Measurements from ENCODE around the gene ST6GALNAC2. TPM values are rescaled to one million over a fixed set of nuclear protein-coding genes. Genes with fewer than 3 reads are reported as not detected.

ST6GALNAC2 gene
- total RNA-seq, 1 donor from 2014 or later: 0.62 TPM

DNA sequence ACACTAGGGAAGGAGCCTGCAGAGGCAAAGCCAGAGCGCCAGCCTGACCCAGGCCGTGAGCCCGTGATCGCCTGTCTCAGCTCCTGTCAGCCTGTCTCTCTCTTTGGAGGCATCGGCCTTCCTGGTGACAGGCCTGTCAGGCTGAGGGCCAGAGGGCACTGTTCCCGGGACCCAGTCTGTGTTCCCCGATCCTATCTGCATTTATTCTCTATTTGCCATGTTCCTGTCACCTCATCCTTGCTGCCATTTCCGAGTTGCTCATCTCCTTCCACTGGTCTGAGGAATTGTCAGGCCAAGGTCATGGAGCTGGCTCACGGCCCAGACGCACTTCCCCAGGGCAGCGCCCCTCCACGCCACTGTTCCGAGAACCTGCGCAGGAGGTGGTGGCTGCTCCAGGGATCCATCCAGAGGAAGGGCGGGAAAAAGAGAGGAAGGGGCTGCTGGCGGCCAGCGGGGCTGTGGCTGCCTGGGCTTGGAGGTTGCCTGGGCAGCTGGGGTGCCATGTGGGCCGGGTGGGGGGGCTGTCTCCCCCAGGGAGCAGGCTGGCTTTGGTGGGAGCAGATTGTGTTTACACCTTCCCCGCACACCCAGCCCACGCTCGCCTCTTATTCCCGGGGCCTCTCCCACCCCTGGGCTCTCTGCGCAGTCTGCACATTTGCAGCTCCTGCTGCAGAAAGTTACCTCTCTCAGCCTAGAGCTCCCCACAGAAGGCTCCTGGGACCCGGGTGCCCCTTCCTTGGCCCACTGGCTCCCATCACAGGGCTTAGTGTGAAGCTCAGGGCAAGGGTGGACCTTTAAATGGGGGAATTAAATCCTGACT lies 40.9 kb downstream of the ST6GALNAC2 start:
- H3K27ac Mint-ChIP-seq: no peak overlapping the region
- no peaks in the 10 kb centered on the region for H3K9me3 Mint-ChIP-seq (ENCODE audit: low read depth)
- no peak for DNase-seq (ENCODE audit: low spot score, unreplicated experiment)
- H3K27me3 Mint-ChIP-seq: peaks cover 40% of the 10 kb centered on the region
- TF ChIP-seq CTCF (IDR thresholded peaks at IDR 0.05; ENCODE audit: unreplicated experiment): no peak
- peaks cover 16% of the 10 kb centered on the region for H3K4me1 Mint-ChIP-seq (ENCODE audit: low read depth)
- H3K4me3 Mint-ChIP-seq (ENCODE audit: low read depth): no peak overlapping the region
- H3K36me3 Mint-ChIP-seq (ENCODE audit: insufficient read depth): no peaks in the 10 kb centered on the region

GRCh38 chr17:76543826-76544545 lies 41.7 kb downstream of the ST6GALNAC2 start:
- no peaks in the 10 kb centered on the region for H3K9me3 Mint-ChIP-seq (ENCODE audit: low read depth)
- H3K36me3 Mint-ChIP-seq (ENCODE audit: insufficient read depth): no peaks in the 10 kb centered on the region
- H3K4me1 Mint-ChIP-seq (ENCODE audit: low read depth): peaks cover 18% of the 10 kb centered on the region
- no peak for DNase-seq (ENCODE audit: low spot score, unreplicated experiment)
- peaks cover 47% of the 10 kb centered on the region for H3K27me3 Mint-ChIP-seq
- no peak overlapping the region for H3K27ac Mint-ChIP-seq
- H3K4me3 Mint-ChIP-seq (ENCODE audit: low read depth): no peak overlapping the region
- no peak for TF ChIP-seq CTCF (IDR thresholded peaks at IDR 0.05; ENCODE audit: unreplicated experiment)

DNA sequence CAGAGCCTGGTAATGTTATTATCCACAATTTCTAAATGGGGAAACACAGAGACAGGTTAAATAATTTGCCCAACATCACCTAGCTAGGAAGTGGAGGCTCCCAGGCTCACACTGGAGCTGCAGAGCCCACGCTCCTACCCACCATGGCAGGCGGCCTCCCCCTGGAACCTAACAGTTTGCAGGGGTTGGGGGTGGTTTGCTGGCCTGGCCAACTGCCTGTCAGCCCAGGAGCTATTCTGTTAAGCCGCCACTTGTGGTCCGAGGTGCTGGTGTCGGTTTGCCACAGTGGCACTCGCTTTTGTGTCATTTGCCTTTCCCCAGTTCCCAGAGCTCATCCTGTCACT lies 42.2 kb downstream of the ST6GALNAC2 start:
- Mint-ChIP-seq H3K36me3 (ENCODE audit: insufficient read depth) (no peaks in the 10 kb centered on the region), H3K4me3 (ENCODE audit: low read depth) (no peak overlapping the region), H3K27ac (no peak overlapping the region), H3K9me3 (ENCODE audit: low read depth) (no peaks in the 10 kb centered on the region), H3K27me3 (peaks cover 53% of the 10 kb centered on the region), H3K4me1 (ENCODE audit: low read depth) (peaks cover 18% of the 10 kb centered on the region)
- no peak for TF ChIP-seq CTCF (IDR thresholded peaks at IDR 0.05; ENCODE audit: unreplicated experiment)
- no peak for DNase-seq (ENCODE audit: low spot score, unreplicated experiment)

- Mint-ChIP-seq H3K9me3 (ENCODE audit: low read depth) (no peaks in the 10 kb centered on the region), H3K4me1 (ENCODE audit: low read depth) (peaks cover 18% of the 10 kb centered on the region), H3K4me3 (ENCODE audit: low read depth) (no peak overlapping the region), H3K27me3 (peaks cover 55% of the 10 kb centered on the region), H3K36me3 (ENCODE audit: insufficient read depth) (no peaks in the 10 kb centered on the region), H3K27ac (no peak overlapping the region)
- no peak for TF ChIP-seq CTCF (IDR thresholded peaks at IDR 0.05; ENCODE audit: unreplicated experiment)
- DNase-seq (ENCODE audit: low spot score, unreplicated experiment): no peak
Observed at GRCh38 chr17:76542984-76543383, 42.7 kb downstream of the ST6GALNAC2 start.

DNA sequence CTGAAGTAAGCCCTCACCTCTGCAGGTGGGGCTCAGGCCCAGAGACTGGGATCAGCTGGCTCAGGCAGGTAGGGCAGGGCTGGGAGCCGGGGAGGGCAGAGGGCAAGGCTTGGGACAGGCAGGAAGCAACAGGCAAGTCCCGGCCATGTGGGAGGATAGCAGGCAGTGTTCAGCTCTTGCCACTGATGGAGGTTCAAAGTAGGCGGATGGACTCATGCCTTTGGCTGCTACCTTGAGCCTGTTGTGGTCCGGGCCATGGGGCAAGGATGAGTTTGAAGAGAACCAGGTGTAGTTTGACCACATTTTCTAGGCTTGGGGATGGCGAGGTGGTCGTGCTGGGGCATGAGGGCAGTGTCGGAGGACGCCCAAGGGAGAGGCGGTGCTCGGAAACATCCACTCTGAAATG lies 43.1 kb downstream of the ST6GALNAC2 start:
- TF ChIP-seq CTCF (IDR thresholded peaks at IDR 0.05; ENCODE audit: unreplicated experiment): no peak
- no peaks in the 10 kb centered on the region for H3K9me3 Mint-ChIP-seq (ENCODE audit: low read depth)
- H3K36me3 Mint-ChIP-seq (ENCODE audit: insufficient read depth): no peaks in the 10 kb centered on the region
- H3K27me3 Mint-ChIP-seq: peaks cover 55% of the 10 kb centered on the region
- no peak overlapping the region for H3K27ac Mint-ChIP-seq
- no peak for DNase-seq (ENCODE audit: low spot score, unreplicated experiment)
- H3K4me1 Mint-ChIP-seq (ENCODE audit: low read depth): peaks cover 18% of the 10 kb centered on the region
- no peak overlapping the region for H3K4me3 Mint-ChIP-seq (ENCODE audit: low read depth)

Measured in progenitor cell of endocrine pancreas (in vitro differentiated cells).